ENCODE data around the gene PPEF1. TPM values are rescaled to one million over a fixed set of nuclear protein-coding genes. Genes with fewer than 3 reads are reported as not detected.

The PPEF1 gene
- total and polyA plus RNA-seq, 9 donors, result 0.12 to 2.0 (median 0.58) TPM; not detected in 3

GRCh38 chrX:18871970-18872369, 164.5 kb downstream of the PPEF1 start:
- WGBS, 3 donors, result 62 to 73% (median 65%) methylated on average over 12 of the region's 12 CpGs
- Histone ChIP-seq H3K4me3 (no peak overlapping the region), H3K9me3 (no peaks in the 10 kb centered on the region), H3K4me1 (ENCODE audit: insufficient read depth) (no peaks in the 10 kb centered on the region), H3K27ac (no peak overlapping the region), H3K27me3 (no peaks in the 10 kb centered on the region), H3K36me3 (no peaks in the 10 kb centered on the region)
- no peak for DNase-seq
- intact Hi-C loops (cut with DNase I), result no loop called here
- TF ChIP-seq POLR2A (IDR thresholded peaks at IDR 0.05), result no peak
- TF ChIP-seq EP300 (IDR thresholded peaks at IDR 0.05), result no peak
- TF ChIP-seq CTCF (IDR thresholded peaks at IDR 0.05), result no peak

DNA sequence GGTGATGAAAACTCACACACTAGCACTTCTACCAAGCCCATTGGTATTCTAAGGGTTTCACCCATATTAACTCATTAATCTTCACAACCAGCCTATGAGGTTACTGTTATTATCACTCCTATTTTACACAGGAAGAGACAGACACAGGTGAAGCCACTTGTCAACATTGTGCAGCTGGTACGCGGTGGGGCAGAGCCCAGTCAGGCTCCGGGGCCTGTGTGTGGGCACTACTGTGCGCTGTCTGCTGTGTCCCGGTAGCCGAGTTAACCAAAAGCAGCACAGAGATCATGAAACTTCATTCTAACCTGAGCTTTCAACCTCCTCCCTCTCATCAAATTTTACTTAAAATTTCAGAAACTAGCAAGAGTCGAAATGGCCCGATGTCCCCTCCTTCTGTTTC, 165.2 kb downstream of the PPEF1 start:
- Histone ChIP-seq H3K27me3 (no peaks in the 10 kb centered on the region), H3K4me3 (no peak overlapping the region), H3K4me1 (ENCODE audit: insufficient read depth) (no peaks in the 10 kb centered on the region), H3K27ac (no peak overlapping the region), H3K9me3 (no peaks in the 10 kb centered on the region), H3K36me3 (no peaks in the 10 kb centered on the region)
- no peak for TF ChIP-seq EP300 (IDR thresholded peaks at IDR 0.05)
- no peak for TF ChIP-seq POLR2A (IDR thresholded peaks at IDR 0.05)
- TF ChIP-seq CTCF (IDR thresholded peaks at IDR 0.05), result no peak
- intact Hi-C loops (cut with DNase I), result no loop called here
- WGBS, 3 donors, result 88 to 90% (median 89%) methylated on average over 8 of the region's 8 CpGs
- no peak for DNase-seq

GRCh38 chrX:18873189-18873791, 165.8 kb downstream of the PPEF1 start:
- intact Hi-C loops (cut with DNase I), result no loop called here
- DNase-seq, result no peak
- no peaks in the 10 kb centered on the region for H3K4me1 ChIP-seq (ENCODE audit: insufficient read depth)
- TF ChIP-seq EP300 (IDR thresholded peaks at IDR 0.05) (no peak), CTCF (IDR thresholded peaks at IDR 0.05) (no peak), POLR2A (IDR thresholded peaks at IDR 0.05) (no peak)
- 45 to 63% (median 55%) methylated on average over 27 of the region's 27 CpGs for WGBS, 3 donors
- no peak overlapping the region for H3K27ac ChIP-seq
- no peaks in the 10 kb centered on the region for H3K9me3 ChIP-seq
- no peaks in the 10 kb centered on the region for H3K27me3 ChIP-seq
- H3K36me3 ChIP-seq, result no peaks in the 10 kb centered on the region
- peak overlapping the region; percentile 5 for H3K4me3 ChIP-seq

- DNase-seq, result no peak
- no peak overlapping the region for H3K4me3 ChIP-seq
- intact Hi-C loops (cut with DNase I), result no loop called here
- no peak overlapping the region for H3K27ac ChIP-seq
- H3K36me3 ChIP-seq, result no peaks in the 10 kb centered on the region
- H3K27me3 ChIP-seq, result no peaks in the 10 kb centered on the region
- TF ChIP-seq CTCF (IDR thresholded peaks at IDR 0.05), result no peak
- no peak for TF ChIP-seq POLR2A (IDR thresholded peaks at IDR 0.05)
- no peak for TF ChIP-seq EP300 (IDR thresholded peaks at IDR 0.05)
- no peaks in the 10 kb centered on the region for H3K4me1 ChIP-seq (ENCODE audit: insufficient read depth)
- H3K9me3 ChIP-seq, result no peaks in the 10 kb centered on the region
- 75 to 86% (median 79%) methylated on average over 12 of the region's 12 CpGs for WGBS, 3 donors
These were observed 166.4 kb downstream of the PPEF1 start for GRCh38 chrX:18873836-18874235.

All from ovary (tissue), 9 donors.